Activated T-cell treated with anti-CD3 and anti-CD28 coated beads, Interleukin-2, amount 50 U/mL, for 24 hours (primary cell): ENCODE measurements around the gene ZNF425.
"Not testable (repeated sequence)": the region's sequence is repeated elsewhere in the genome, so short reads cannot be mapped to it uniquely, and the experiment has no call there.

Experiments used
- DNase-seq: peaks from one replicate; pipeline ENCODE4 v3.0.0-alpha.2; 2020
- H3K27ac Mint-ChIP-seq: 2 replicates; pipeline ENCODE4 v1.8.0; 2020; ENCODE audit warnings: mild to moderate bottlenecking, mixed read lengths
- H3K27me3 Mint-ChIP-seq: 2 replicates; pipeline ENCODE4 v1.8.0; 2020; ENCODE audit warnings: mixed read lengths
- H3K36me3 Mint-ChIP-seq: 2 replicates; pipeline ENCODE4 v1.8.0; 2020; ENCODE audit warnings: low read depth, mixed read lengths
- H3K4me1 Mint-ChIP-seq: 2 replicates; pipeline ENCODE4 v1.8.0; 2020; ENCODE audit warnings: low read depth, mixed read lengths
- H3K4me3 Mint-ChIP-seq: 2 replicates; pipeline ENCODE4 v1.8.0; 2020; ENCODE audit warnings: mild to moderate bottlenecking, moderate library complexity, mixed read lengths
- H3K9me3 Mint-ChIP-seq: 2 replicates; pipeline ENCODE4 v1.8.0; 2020; ENCODE audit warnings: mixed read lengths

Gene ZNF425

GRCh38 chr7:149072438-149072775 lies 53.7 kb downstream of the ZNF425 start:
- Mint-ChIP-seq H3K27me3 (no peaks in the 10 kb centered on the region), H3K36me3 (peaks cover 61% of the 10 kb centered on the region), H3K27ac (peak overlapping the region; percentile 83), H3K4me3 (peak overlapping the region; percentile 66), H3K9me3 (no peaks in the 10 kb centered on the region), H3K4me1 (peaks cover 11% of the 10 kb centered on the region)
- DNase-seq, result no peak

DNA sequence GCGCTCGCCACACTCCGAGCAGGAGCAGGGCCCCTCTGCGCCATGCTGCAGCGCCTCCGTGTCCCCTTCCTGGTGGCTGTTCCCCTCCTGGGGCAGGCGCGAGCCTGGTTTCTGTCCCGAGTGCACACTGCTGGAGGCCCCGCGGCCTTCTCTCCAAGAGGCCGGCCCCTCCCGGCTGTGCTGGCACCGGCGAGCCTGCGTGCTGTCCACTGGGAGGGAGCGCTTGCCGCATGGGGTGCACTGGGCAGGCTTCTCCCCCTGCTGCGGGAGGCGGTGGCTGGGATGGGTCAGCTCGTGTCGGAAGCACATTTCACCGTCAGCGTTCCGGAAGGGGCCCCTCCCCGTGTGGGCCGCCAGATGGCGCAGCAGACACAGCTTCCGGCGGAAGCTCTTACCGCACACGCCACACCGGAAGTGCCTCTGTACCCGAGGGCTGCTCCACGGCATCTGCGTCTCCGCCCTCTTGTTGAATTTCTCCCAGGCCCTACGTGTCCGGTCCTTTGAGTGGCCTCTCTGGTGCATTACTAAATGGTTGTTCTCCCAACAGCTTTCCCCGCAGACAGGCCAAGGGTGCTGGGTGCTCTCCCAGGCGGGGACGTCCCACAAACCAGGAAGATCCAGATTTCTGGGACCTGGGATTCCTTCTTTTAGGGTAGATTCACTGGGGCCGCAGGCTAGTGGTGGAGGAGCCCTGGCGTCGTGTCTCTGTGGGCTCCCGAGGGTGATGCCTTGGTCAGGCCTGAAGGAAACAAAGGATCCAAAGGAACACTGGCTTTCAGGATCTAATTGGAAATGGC lies 54.3 kb downstream of the ZNF425 start:
- Mint-ChIP-seq H3K9me3 (no peaks in the 10 kb centered on the region), H3K27ac (peak overlapping the region; percentile 83), H3K36me3 (peaks cover 58% of the 10 kb centered on the region), H3K4me3 (peak overlapping the region; percentile 66), H3K27me3 (no peaks in the 10 kb centered on the region), H3K4me1 (peaks cover 11% of the 10 kb centered on the region)
- DNase-seq, result peak; percentile 70

GRCh38 chr7:149071182-149071635 lies 54.9 kb downstream of the ZNF425 start:
- peaks cover 53% of the 10 kb centered on the region for H3K36me3 Mint-ChIP-seq
- no peaks in the 10 kb centered on the region for H3K9me3 Mint-ChIP-seq
- peaks cover 11% of the 10 kb centered on the region for H3K4me1 Mint-ChIP-seq
- H3K27ac Mint-ChIP-seq, result no peak overlapping the region
- DNase-seq, result no peak
- H3K4me3 Mint-ChIP-seq, result no peak overlapping the region
- no peaks in the 10 kb centered on the region for H3K27me3 Mint-ChIP-seq

DNA sequence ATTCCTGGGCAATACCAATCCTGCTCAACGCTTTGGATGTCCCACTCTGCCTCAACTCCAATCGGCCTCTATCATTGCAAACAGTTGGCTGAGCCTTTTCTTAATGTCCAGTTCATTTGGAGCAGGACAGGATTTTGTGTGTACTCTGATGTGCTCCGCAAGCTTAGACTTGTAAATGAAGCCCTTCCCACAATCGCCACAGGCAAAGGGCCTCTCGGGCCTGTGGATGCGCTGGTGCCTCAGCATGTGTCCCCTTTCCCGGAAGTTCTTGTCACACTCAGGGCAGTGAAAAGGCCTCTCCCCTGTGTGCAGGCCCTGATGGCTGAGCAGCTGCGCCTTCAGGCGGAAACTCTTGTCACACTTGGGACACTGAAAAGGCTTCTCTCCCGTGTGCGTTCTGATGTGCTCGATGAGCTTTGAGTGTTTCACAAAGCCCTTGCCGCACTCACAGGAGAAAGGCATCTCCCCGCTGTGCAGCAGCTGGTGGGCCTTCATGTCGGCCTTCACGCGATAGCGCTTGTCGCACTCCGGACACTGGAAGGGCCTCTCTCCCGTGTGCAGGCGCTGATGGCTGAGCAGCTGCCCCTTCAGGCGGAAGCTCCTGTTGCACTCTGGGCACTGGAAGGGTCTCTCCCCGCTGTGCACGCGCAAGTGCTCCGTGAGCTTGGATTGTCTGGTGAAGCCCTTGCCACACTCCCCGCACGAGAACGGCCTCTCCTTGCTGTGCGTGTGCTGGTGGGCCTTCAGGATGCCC lies 55.6 kb downstream of the ZNF425 start:
- H3K27me3 Mint-ChIP-seq, result no peaks in the 10 kb centered on the region
- H3K9me3 Mint-ChIP-seq, result no peaks in the 10 kb centered on the region
- peaks cover 56% of the 10 kb centered on the region for H3K36me3 Mint-ChIP-seq
- peaks cover 13% of the 10 kb centered on the region for H3K4me1 Mint-ChIP-seq
- DNase-seq, result no peak
- no peak overlapping the region for H3K4me3 Mint-ChIP-seq
- H3K27ac Mint-ChIP-seq, result no peak overlapping the region

- no peak overlapping the region for H3K4me3 Mint-ChIP-seq
- H3K27me3 Mint-ChIP-seq, result no peaks in the 10 kb centered on the region
- H3K9me3 Mint-ChIP-seq, result no peaks in the 10 kb centered on the region
- DNase-seq, result no peak
- peaks cover 14% of the 10 kb centered on the region for H3K4me1 Mint-ChIP-seq
- peaks cover 44% of the 10 kb centered on the region for H3K36me3 Mint-ChIP-seq
- H3K27ac Mint-ChIP-seq, result peak overlapping the region; percentile 35
These were observed 58.3 kb downstream of the ZNF425 start for GRCh38 chr7:149067869-149068268.

DNA sequence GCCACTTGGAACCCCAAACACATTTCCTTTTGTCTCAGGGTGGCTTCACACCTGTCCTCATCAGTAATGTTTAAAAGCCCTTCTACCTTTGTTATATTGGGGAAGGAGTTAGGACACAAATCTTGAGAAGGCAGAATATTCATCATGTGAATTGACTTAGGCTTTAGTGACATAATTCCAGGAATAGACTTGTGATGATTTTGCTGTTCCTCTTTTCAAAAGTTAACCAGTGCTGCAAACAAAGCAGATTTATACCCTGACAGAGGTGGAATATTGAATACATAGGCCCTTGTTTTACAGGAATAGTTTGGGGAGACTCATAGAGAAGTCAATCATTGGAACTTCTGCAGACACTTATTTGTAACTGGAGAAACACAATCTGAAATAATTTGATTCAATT lies 62.6 kb downstream of the ZNF425 start:
- peaks cover 14% of the 10 kb centered on the region for H3K36me3 Mint-ChIP-seq
- H3K9me3 Mint-ChIP-seq, result no peaks in the 10 kb centered on the region
- H3K4me3 Mint-ChIP-seq, result no peak overlapping the region
- H3K27me3 Mint-ChIP-seq, result no peaks in the 10 kb centered on the region
- no peak overlapping the region for H3K27ac Mint-ChIP-seq
- peaks cover 8% of the 10 kb centered on the region for H3K4me1 Mint-ChIP-seq
- no peak for DNase-seq

DNA sequence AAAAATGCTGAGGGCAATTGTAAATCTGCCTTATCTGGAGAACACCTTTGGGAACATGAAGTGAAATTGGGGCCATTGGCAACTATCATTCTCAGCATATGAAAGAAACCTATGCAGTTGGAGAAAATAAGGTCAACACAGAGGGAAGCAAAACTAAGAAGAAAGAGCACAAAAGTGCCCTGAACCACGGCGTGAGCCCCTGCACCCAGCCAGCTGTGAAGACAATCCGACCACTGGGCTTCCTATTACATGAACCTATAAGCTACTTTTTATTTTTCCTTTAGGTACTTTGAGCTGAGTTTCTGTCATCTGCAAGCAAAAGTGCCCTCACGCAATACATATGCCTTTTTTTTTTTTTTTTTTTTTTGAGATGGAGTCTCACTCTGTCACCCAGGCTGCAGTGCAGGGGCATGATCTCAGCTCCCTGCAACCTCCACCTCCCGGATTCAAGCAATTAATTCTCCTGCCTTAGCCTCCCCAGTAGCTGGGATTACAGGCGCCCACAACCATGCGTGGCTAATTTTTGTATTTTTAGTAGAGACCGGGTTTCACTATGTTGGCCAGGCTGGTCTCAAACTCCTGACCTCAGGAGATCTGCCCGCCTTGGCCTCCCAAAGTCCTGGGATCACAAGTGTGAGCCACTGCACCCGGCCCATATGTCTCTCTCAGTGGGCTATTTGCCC lies 63.8 kb downstream of the ZNF425 start:
- H3K4me1 Mint-ChIP-seq, H3K27me3 Mint-ChIP-seq, H3K4me3 Mint-ChIP-seq, H3K27ac Mint-ChIP-seq, DNase-seq, H3K9me3 Mint-ChIP-seq, H3K36me3 Mint-ChIP-seq: not testable (repeated sequence)

DNA sequence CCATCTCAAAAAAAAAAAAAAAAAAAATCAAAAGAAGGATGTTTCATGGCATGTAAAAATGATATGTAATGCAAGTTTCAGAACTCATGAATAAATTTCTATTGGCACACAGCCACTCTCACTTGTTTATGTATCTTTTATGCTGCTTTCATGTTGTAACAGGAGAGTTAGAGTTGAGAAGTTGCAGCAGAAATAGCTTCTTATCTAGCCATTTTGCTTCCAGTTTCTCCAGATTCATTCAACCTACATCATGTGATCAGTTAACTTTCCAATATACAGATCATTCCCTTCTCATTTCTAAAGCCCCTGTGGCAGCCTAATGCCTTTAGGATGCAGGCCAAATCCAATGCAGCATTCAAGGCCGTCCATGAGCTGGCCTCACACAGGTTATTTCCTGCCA lies 66.0 kb downstream of the ZNF425 start:
- H3K27me3 Mint-ChIP-seq, result no peaks in the 10 kb centered on the region
- H3K9me3 Mint-ChIP-seq, result no peaks in the 10 kb centered on the region
- no peak overlapping the region for H3K27ac Mint-ChIP-seq
- H3K4me1 Mint-ChIP-seq, result peaks cover 4% of the 10 kb centered on the region
- H3K4me3 Mint-ChIP-seq, result no peak overlapping the region
- no peak for DNase-seq
- H3K36me3 Mint-ChIP-seq, result peaks cover under 1% of the 10 kb centered on the region

GRCh38 chr7:149053885-149054284 lies 72.2 kb downstream of the ZNF425 start:
- Mint-ChIP-seq H3K9me3 (no peaks in the 10 kb centered on the region), H3K4me1 (no peaks in the 10 kb centered on the region), H3K36me3 (no peaks in the 10 kb centered on the region), H3K27ac (no peak overlapping the region), H3K4me3 (no peak overlapping the region), H3K27me3 (no peaks in the 10 kb centered on the region)
- DNase-seq, result no peak

DNA sequence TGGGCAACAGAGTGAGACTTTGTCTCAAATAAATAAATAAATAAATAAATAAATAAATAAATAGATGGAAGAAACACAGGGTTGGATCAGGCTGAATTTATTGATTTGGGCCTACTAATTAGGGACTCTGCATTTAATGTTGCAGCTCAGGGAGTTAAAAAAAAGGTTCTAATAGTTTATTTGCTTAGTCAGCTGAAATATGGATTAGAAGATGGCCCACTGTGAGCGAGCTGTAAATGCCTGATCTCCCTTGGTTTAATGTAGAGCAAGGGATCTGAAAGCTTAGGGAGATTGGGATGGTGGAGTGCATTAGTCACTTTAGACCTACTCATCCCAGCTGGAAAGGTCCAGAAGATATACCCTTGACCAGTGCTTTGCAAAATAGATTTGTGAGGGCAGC lies 72.7 kb downstream of the ZNF425 start:
- no peaks in the 10 kb centered on the region for H3K36me3 Mint-ChIP-seq

More for the DNA sequence above, 72.7 kb downstream of the ZNF425 start:
- no peaks in the 10 kb centered on the region for H3K27me3 Mint-ChIP-seq
- DNase-seq, result no peak
- no peaks in the 10 kb centered on the region for H3K4me1 Mint-ChIP-seq
- H3K4me3 Mint-ChIP-seq, result no peak overlapping the region
- H3K27ac Mint-ChIP-seq, result no peak overlapping the region
- no peaks in the 10 kb centered on the region for H3K9me3 Mint-ChIP-seq
